Medulla oblongata (tissue), 1 donor: ENCODE measurements around the gene G2E3.
A peak's percentile ranks its signal among the peaks of the same experiment; 100 is the strongest.
"Not testable (repeated sequence)": the region's sequence is repeated elsewhere in the genome, so short reads cannot be mapped to it uniquely, and the experiment has no call there.

ENCODE experiments used
- DNase-seq: peaks from one replicate; pipeline ENCODE4 v3.0.0-alpha.2; 2015; ENCODE audit errors: extremely low spot score

Gene G2E3

GRCh38 chr14:30558675-30559555 is at the start of gene G2E3:
G2E3 (plus strand) TSS chr14:30559158; CDS start chr14:30581080, 21,922 bp downstream.
- peak; percentile 92 for DNase-seq

- DNase-seq: no peak
These were observed 41.2 kb upstream of the G2E3 start for GRCh38 chr14:30517737-30518136.

GRCh38 chr14:30518867-30519560 is 39.9 kb upstream of the G2E3 start:
- no peak for DNase-seq

- DNase-seq: no peak
These were observed 39.0 kb upstream of the G2E3 start for GRCh38 chr14:30519961-30520360.

GRCh38 chr14:30520536-30520935 is 38.4 kb upstream of the G2E3 start:
- no peak for DNase-seq

GRCh38 chr14:30521899-30522736 is 36.8 kb upstream of the G2E3 start:
- peak; percentile 61 for DNase-seq

GRCh38 chr14:30525833-30526232 is 33.1 kb upstream of the G2E3 start:
- DNase-seq: no peak

- DNase-seq: no peak
These were observed 31.8 kb upstream of the G2E3 start for GRCh38 chr14:30527196-30527595.

- no peak for DNase-seq
These were observed 30.8 kb upstream of the G2E3 start for GRCh38 chr14:30528119-30528518.

GRCh38 chr14:30528778-30529642 is 29.9 kb upstream of the G2E3 start:
- no peak for DNase-seq

GRCh38 chr14:30532264-30532663 is 26.7 kb upstream of the G2E3 start:
- DNase-seq: no peak

- DNase-seq: no peak
These were observed 25.8 kb upstream of the G2E3 start for GRCh38 chr14:30533126-30533525.

- DNase-seq: no peak
These were observed 17.6 kb upstream of the G2E3 start for GRCh38 chr14:30541318-30541717.

- not testable (repeated sequence) for DNase-seq
These were observed 12.2 kb upstream of the G2E3 start for GRCh38 chr14:30546735-30547134.

- DNase-seq: no peak
These were observed 11.4 kb upstream of the G2E3 start for GRCh38 chr14:30547388-30548048.

GRCh38 chr14:30550335-30550734 is 8.6 kb upstream of the G2E3 start:
- DNase-seq: no peak

GRCh38 chr14:30551460-30551859 is 7.5 kb upstream of the G2E3 start:
- no peak for DNase-seq

GRCh38 chr14:30553311-30553989 is 5.5 kb upstream of the G2E3 start:
- DNase-seq: no peak

GRCh38 chr14:30558362-30558674 is 640 bp upstream of the G2E3 start:
- DNase-seq: no peak

- peak; percentile 7 for DNase-seq
These were observed 707 bp downstream of the G2E3 start for GRCh38 chr14:30559638-30560091.
